Caco-2 (cell line): Measurements from ENCODE around the gene RECQL. TPM values are rescaled to one million over a fixed set of nuclear protein-coding genes. Genes with fewer than 3 reads are reported as not detected.

Source experiments
- BruUV-seq: library from RNA; stranded (reverse); fragments of 400-500 nt; replicated peaks from 2 replicates; lab custom pipeline; 2021; lab: Mats Ljungman, UMichigan
- CTCF ChIA-PET: fragments of 300-600 bp; sonication (Branson Sonifier 250); formaldehyde crosslinking; loops from one replicate; lab custom pipeline; 2022; ENCODE audit warnings: antibody characterized with exemption; lab: Charles Lee
- POLR2A ChIA-PET: fragments of 300-600 bp; sonication (Branson Sonifier 250); formaldehyde crosslinking; loops from one replicate; lab custom pipeline; 2022; ENCODE audit warnings: antibody characterized with exemption; lab: Charles Lee
- DNase-seq, 2 experiments: peaks; one replicate each; pipeline versions ENCODE4 v3.0.0 to v3.0.0-alpha.2; 2020 to 2022
- H3K27me3 ChIP-seq: replicated peaks from 2 replicates; pipeline ENCODE4 v1.6.0; 2011; ENCODE audit warnings: low read length; ENCODE audit not compliant: control insufficient read depth, insufficient read depth
- H3K36me3 ChIP-seq: 2 replicates; pipeline ENCODE4 v1.5.1; 2011; ENCODE audit warnings: low read length; ENCODE audit not compliant: control insufficient read depth, insufficient read depth
- H3K4me1 ChIP-seq: fragments of 250-450 bp; sonication (Bioruptor Pico); 2 replicates; pipeline ENCODE4 v1.5.1; 2020; ENCODE audit warnings: mild to moderate bottlenecking
- H3K4me3 ChIP-seq: 2 replicates; pipeline ENCODE4 v1.5.1; 2011; ENCODE audit warnings: low read depth, mild to moderate bottlenecking, control low read depth, low read length
- H3K9me3 ChIP-seq: fragments of 250-450 bp; sonication (Bioruptor Pico); 2 replicates; pipeline ENCODE4 v1.5.1; 2020; ENCODE audit warnings: mild to moderate bottlenecking, moderate library complexity
- H3K27ac Mint-ChIP-seq: one replicate; pipeline ENCODE4 v1.8.0; 2022; ENCODE audit warnings: mixed read lengths; ENCODE audit not compliant: unreplicated experiment
- H3K27me3 Mint-ChIP-seq: one replicate; pipeline ENCODE4 v1.8.0; 2022; ENCODE audit warnings: mixed read lengths; ENCODE audit not compliant: insufficient read depth, unreplicated experiment
- H3K36me3 Mint-ChIP-seq: one replicate; pipeline ENCODE4 v1.8.0; 2022; ENCODE audit warnings: mild to moderate bottlenecking, mixed read lengths; ENCODE audit not compliant: insufficient read depth, unreplicated experiment
- H3K4me1 Mint-ChIP-seq: one replicate; pipeline ENCODE4 v1.8.0; 2022; ENCODE audit warnings: low read depth, mixed read lengths; ENCODE audit not compliant: unreplicated experiment
- H3K4me3 Mint-ChIP-seq: one replicate; pipeline ENCODE4 v1.8.0; 2022; ENCODE audit warnings: mild to moderate bottlenecking, moderate library complexity, mixed read lengths; ENCODE audit not compliant: unreplicated experiment
- H3K9me3 Mint-ChIP-seq: one replicate; pipeline ENCODE4 v1.8.0; 2022; ENCODE audit warnings: mixed read lengths; ENCODE audit not compliant: unreplicated experiment
- CTCF ChIP-seq, 2 experiments: fragments of 200-600 bp in 1 of 2; IDR thresholded peaks; 1 replicate in 1 of 2; 2 replicates in 1 of 2; pipeline versions ENCODE4 v1.5.1 to v1.8.0; 2011 to 2022; ENCODE audit warnings: antibody characterized with exemption in 1 of 2, control low read depth in 1 of 2, inconsistent platforms in 1 of 2, low read depth in 1 of 2, low read length in 1 of 2, mild to moderate bottlenecking in 1 of 2, moderate library complexity in 1 of 2; ENCODE audit not compliant: insufficient read depth in 1 of 2, severe bottlenecking in 1 of 2, unreplicated experiment in 1 of 2
- intact Hi-C: fragments of 100-400 bp; cut with micrococcal nuclease; formaldehyde crosslinking; loops from one replicate; pipeline ENCODE4 v1.10.0; 2022; ENCODE audit not compliant: unreplicated experiment
- total RNA-seq: library from RNA; stranded (reverse); gene quantifications from 2 replicates; pipeline ENCODE4 v1.2.3, GENCODE V29; 2022

The RECQL gene
- total RNA-seq, 1 experiment from 2014 or later, result 50.7 TPM

- H3K36me3 Mint-ChIP-seq, result peaks cover 30% of the 10 kb centered on the region
- no peak for DNase-seq
- CTCF ChIA-PET, result no interaction called here
- no peak for TF ChIP-seq CTCF (IDR thresholded peaks at IDR 0.05; ENCODE audit: insufficient read depth in 1 of 2, low read depth in 1 of 2, low read length in 1 of 2, severe bottlenecking in 1 of 2, unreplicated experiment in 1 of 2)
- intact Hi-C loops, result loop anchor here (5.0 kb wide), 1 partner anchor 433 kb away; the partner anchor contains the start of gene ABCC9
- no peak overlapping the region for H3K4me3 Mint-ChIP-seq
- no peak overlapping the region for H3K27ac Mint-ChIP-seq
- POLR2A ChIA-PET, result interaction anchor here (0.6 kb wide), 1 partner anchor 15 kb away, joined by 3 read pairs; no protein-coding TSS in a partner anchor
- H3K36me3 ChIP-seq, result peaks cover 1% of the 10 kb centered on the region; the same call in 1 of the 2 replicates
- BruUV-seq, result no TSS peak
- no peaks in the 10 kb centered on the region for H3K27me3 ChIP-seq
- H3K9me3 Mint-ChIP-seq, result no peaks in the 10 kb centered on the region
- H3K4me3 ChIP-seq, result no peak overlapping the region
- no peaks in the 10 kb centered on the region for H3K4me1 Mint-ChIP-seq
- H3K9me3 ChIP-seq, result no peaks in the 10 kb centered on the region
- no peaks in the 10 kb centered on the region for H3K4me1 ChIP-seq
- H3K27me3 Mint-ChIP-seq, result no peaks in the 10 kb centered on the region
These were observed 8.3 kb upstream of the RECQL start for GRCh38 chr12:21509768-21510167.

- Histone ChIP-seq H3K4me3 (no peak overlapping the region), H3K36me3 (no peaks in the 10 kb centered on the region), H3K27me3 (no peaks in the 10 kb centered on the region), H3K4me1 (no peaks in the 10 kb centered on the region), H3K9me3 (no peaks in the 10 kb centered on the region)
- no peak overlapping the region for H3K27ac Mint-ChIP-seq
- H3K27me3 Mint-ChIP-seq, result no peaks in the 10 kb centered on the region
- intact Hi-C loops, result loop anchor here (5.0 kb wide), 1 partner anchor 434 kb away; the partner anchor contains the start of gene ABCC9
- no TSS peak for BruUV-seq
- H3K4me3 Mint-ChIP-seq, result no peak overlapping the region
- peaks cover 22% of the 10 kb centered on the region for H3K36me3 Mint-ChIP-seq
- ChIA-PET CTCF (no interaction called here), POLR2A (no interaction called here)
- no peaks in the 10 kb centered on the region for H3K9me3 Mint-ChIP-seq
- TF ChIP-seq CTCF (IDR thresholded peaks at IDR 0.05; ENCODE audit: insufficient read depth in 1 of 2, low read depth in 1 of 2, low read length in 1 of 2, severe bottlenecking in 1 of 2, unreplicated experiment in 1 of 2), result no peak
- peaks cover 4% of the 10 kb centered on the region for H3K4me1 Mint-ChIP-seq
- DNase-seq, result no peak
These were observed 6.4 kb upstream of the RECQL start for GRCh38 chr12:21507849-21508248.

- H3K4me1 Mint-ChIP-seq, result peaks cover 9% of the 10 kb centered on the region
- H3K4me3 Mint-ChIP-seq, result no peak overlapping the region
- H3K4me1 ChIP-seq, result no peaks in the 10 kb centered on the region
- no peaks in the 10 kb centered on the region for H3K27me3 ChIP-seq
- peaks cover 18% of the 10 kb centered on the region for H3K36me3 Mint-ChIP-seq
- no peak for TF ChIP-seq CTCF (IDR thresholded peaks at IDR 0.05; ENCODE audit: insufficient read depth in 1 of 2, low read depth in 1 of 2, low read length in 1 of 2, severe bottlenecking in 1 of 2, unreplicated experiment in 1 of 2)
- H3K9me3 ChIP-seq, result no peaks in the 10 kb centered on the region
- no TSS peak for BruUV-seq
- H3K4me3 ChIP-seq, result no peak overlapping the region
- DNase-seq, result no peak
- intact Hi-C loops, result loop anchor here (5.0 kb wide), 1 partner anchor 436 kb away; the partner anchor contains the start of gene ABCC9
- H3K27ac Mint-ChIP-seq, result no peak overlapping the region
- no peaks in the 10 kb centered on the region for H3K36me3 ChIP-seq
- ChIA-PET POLR2A (no interaction called here), CTCF (no interaction called here)
- H3K27me3 Mint-ChIP-seq, result no peaks in the 10 kb centered on the region
- no peaks in the 10 kb centered on the region for H3K9me3 Mint-ChIP-seq
These were observed 4.5 kb upstream of the RECQL start for GRCh38 chr12:21505888-21506287.
